Measurements from ENCODE around the gene ARF4. TPM values are rescaled to one million over a fixed set of nuclear protein-coding genes. Genes with fewer than 3 reads are reported as not detected.
A peak's percentile ranks its signal among the peaks of the same experiment; 100 is the strongest.

The ARF4 gene
- total RNA-seq, 3 donors from 2014 or later = 114 to 164 (median 115) TPM

DNA sequence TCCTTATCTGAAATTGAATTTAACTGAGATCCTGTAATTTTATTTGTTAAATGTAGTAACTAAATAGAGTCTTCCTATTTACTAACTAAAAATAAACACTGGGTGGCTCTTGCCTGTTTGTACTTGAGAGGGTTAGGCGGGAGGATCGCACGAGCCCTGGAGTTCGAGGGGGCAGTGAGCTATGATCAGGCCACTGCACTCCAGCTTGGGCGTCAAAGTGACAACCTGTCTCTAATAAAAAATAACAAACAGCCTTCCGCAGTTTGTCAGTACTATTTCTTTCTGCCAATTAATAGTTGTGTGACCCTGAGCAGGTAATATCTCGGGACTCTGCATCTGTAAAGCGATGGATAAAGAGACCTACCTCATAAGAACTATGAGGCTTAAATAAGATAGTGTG, 41.8 kb downstream of the ARF4 start:
- Histone ChIP-seq H3K4me3 (peak overlapping the region; percentile 81), H3K4me1 (ENCODE audit: low read depth) (peaks cover 21% of the 10 kb centered on the region), H3K36me3 (ENCODE audit: low read depth) (no peaks in the 10 kb centered on the region), H3K9me3 (no peaks in the 10 kb centered on the region)
- intact Hi-C loops (cut with DNase I, micrococcal nuclease) = no loop called here
- peak; percentile 3 for ATAC-seq
- DNase-seq = peak in 1 of 3 donors; percentile 25
- TF ChIP-seq, protein P1, sequence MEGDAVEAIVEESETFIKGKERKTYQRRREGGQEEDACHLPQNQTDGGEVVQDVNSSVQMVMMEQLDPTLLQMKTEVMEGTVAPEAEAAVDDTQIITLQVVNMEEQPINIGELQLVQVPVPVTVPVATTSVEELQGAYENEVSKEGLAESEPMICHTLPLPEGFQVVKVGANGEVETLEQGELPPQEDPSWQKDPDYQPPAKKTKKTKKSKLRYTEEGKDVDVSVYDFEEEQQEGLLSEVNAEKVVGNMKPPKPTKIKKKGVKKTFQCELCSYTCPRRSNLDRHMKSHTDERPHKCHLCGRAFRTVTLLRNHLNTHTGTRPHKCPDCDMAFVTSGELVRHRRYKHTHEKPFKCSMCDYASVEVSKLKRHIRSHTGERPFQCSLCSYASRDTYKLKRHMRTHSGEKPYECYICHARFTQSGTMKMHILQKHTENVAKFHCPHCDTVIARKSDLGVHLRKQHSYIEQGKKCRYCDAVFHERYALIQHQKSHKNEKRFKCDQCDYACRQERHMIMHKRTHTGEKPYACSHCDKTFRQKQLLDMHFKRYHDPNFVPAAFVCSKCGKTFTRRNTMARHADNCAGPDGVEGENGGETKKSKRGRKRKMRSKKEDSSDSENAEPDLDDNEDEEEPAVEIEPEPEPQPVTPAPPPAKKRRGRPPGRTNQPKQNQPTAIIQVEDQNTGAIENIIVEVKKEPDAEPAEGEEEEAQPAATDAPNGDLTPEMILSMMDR (IDR thresholded peaks at IDR 0.05) = no peak

- intact Hi-C loops (cut with DNase I, micrococcal nuclease) = no loop called here
- Histone ChIP-seq H3K9me3 (no peaks in the 10 kb centered on the region), H3K4me1 (ENCODE audit: low read depth) (no peaks in the 10 kb centered on the region), H3K4me3 (no peak overlapping the region), H3K36me3 (ENCODE audit: low read depth) (no peaks in the 10 kb centered on the region)
- DNase-seq = no peak
- TF ChIP-seq, protein P1 (IDR thresholded peaks at IDR 0.05) = no peak
- no peak for ATAC-seq
Observed at GRCh38 chr3:57546616-57547015, 50.5 kb downstream of the ARF4 start.

- no peaks in the 10 kb centered on the region for H3K36me3 ChIP-seq (ENCODE audit: low read depth)
- DNase-seq (no peak), ATAC-seq (peak; percentile 39)
- H3K9me3 ChIP-seq = no peaks in the 10 kb centered on the region
- intact Hi-C loops (cut with DNase I, micrococcal nuclease) = no loop called here
- no peak overlapping the region for H3K4me3 ChIP-seq
- no peaks in the 10 kb centered on the region for H3K4me1 ChIP-seq (ENCODE audit: low read depth)
- TF ChIP-seq, protein P1 (IDR thresholded peaks at IDR 0.05) = no peak
Observed at GRCh38 chr3:57545636-57546268, 51.4 kb downstream of the ARF4 start.

- DNase-seq (peak; percentile 18 to 65 (median 57)), ATAC-seq (peak; percentile 86)
- TF ChIP-seq, protein P1 (IDR thresholded peaks at IDR 0.05) = no peak
- no peaks in the 10 kb centered on the region for H3K36me3 ChIP-seq (ENCODE audit: low read depth)
- H3K9me3 ChIP-seq = no peaks in the 10 kb centered on the region
- no peak within 1 kb of the TSS for H3K4me3 ChIP-seq
- H3K4me1 ChIP-seq (ENCODE audit: low read depth) = no peaks in the 10 kb centered on the region
- intact Hi-C loops (cut with DNase I, micrococcal nuclease) = no loop called here
Observed at GRCh38 chr3:57544181-57545125, 52.7 kb downstream of the ARF4 start, which contains the start of gene DNAH12. Gene DNAH12 (minus strand): TSS chr3:57544344. CDS start chr3:57542870, 1,474 bp downstream.

- Histone ChIP-seq H3K4me3 (no peak overlapping the region), H3K36me3 (ENCODE audit: low read depth) (no peaks in the 10 kb centered on the region), H3K9me3 (no peaks in the 10 kb centered on the region), H3K4me1 (ENCODE audit: low read depth) (no peaks in the 10 kb centered on the region)
- TF ChIP-seq, protein P1 (IDR thresholded peaks at IDR 0.05) = no peak
- intact Hi-C loops (cut with DNase I, micrococcal nuclease) = no loop called here
- DNase-seq (no peak), ATAC-seq (no peak)
Observed at GRCh38 chr3:57538465-57538864, 58.7 kb downstream of the ARF4 start.

All from mucosa of descending colon (tissue), 3 donors.